NCI-H2081 (cell line): ENCODE measurements around the gene DDI2.
"Not testable (repeated sequence)": the region's sequence is repeated elsewhere in the genome, so short reads cannot be mapped to it uniquely, and the experiment has no call there.

ENCODE experiments used
- DNase-seq, 2 experiments: peaks; one replicate each; lab custom pipeline; 2025; lab: John Stamatoyannopoulos, UW

DDI2 gene

DNA sequence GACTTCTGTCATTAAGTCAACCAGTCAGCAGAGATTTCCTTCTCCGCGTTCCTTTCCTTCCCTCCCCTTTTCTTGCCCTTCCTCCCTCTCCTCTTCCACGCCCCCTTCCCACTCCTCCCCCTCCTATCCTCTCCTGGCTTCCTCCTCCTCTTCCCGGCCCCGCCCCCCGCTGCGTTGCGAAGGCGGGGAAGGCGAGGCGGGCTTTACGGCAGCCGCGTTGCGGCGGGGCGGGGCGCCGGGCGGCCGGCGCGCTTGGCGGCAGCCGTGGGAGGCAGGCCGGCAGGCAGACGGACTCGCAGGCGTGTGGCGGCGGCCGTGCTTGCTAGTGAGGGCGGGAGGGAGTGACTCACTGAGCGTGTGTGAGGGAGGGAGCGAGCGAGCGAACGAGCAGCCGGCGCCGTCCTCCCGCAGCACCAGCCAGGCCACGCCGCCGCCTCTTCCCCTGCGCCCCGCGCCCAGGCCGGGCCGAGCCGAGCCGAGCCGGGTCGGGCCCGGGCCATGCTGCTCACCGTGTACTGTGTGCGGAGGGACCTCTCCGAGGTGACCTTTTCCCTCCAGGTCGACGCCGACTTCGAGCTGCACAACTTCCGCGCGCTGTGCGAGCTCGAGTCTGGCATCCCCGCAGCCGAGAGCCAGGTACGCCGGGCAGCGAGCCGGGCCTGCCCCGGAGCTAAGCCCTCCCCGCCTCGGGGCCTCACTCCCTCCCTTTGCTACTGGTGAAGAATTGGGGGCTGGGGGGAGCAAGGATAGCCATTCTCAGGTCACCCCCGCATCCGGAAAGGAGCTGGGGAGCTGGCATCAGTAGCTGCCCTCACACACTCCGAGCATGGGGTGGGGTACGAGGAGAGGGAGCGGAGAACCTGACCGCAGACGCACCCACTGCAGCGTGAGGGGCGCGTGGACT, at the start of gene DDI2:
Gene DDI2, plus strand, starts transcription at position 286 of the 904 bp plus-strand sequence. Its CDS starts 213 bp downstream, at position 499.
- DNase-seq, result peak; percentile 96

- DNase-seq, result no peak
Measured at GRCh38 chr1:15568387-15569073, 48.7 kb upstream of the DDI2 start.

DNA sequence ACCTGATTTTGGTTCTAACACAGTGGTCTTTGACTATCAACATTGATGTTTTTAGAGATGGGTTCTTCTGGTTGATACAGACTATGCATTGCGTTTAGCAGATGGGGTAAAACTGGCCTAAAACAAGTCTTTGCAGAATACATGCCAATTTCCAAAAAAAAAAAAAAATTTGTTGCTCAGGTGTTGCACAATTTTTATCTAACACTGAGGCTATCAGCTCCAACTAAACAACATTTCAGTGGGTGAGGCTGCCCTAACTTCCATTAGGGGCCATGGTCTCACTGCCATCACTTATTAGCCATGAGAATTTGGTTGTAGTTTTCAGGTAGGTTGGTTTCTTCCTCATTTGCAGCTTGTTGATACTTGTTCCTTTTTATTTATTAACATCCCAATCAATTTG, 46.4 kb upstream of the DDI2 start:
- DNase-seq, result no peak

- DNase-seq, result no peak
Measured at GRCh38 chr1:15571266-15571665, 46.0 kb upstream of the DDI2 start.

DNA sequence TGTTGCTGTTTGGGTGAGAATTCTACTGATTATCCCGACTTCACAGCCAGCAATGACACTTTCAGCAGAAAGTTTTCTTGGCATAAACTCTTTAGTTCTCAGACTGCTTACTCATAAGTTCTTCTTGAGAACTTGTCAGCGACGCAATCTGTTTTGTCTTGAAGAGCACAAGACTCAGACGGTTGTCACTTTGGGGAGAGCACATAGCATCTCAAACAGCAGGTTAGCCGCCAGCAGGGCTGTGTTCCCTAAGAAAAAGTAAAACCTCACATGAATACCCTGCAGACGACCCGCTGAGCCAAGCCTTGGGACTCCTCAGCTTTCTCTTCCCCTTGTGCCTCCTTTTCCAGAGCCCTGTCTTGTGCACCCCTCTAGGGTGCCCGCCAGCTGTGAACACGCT, 43.8 kb upstream of the DDI2 start:
- DNase-seq, result no peak

DNA sequence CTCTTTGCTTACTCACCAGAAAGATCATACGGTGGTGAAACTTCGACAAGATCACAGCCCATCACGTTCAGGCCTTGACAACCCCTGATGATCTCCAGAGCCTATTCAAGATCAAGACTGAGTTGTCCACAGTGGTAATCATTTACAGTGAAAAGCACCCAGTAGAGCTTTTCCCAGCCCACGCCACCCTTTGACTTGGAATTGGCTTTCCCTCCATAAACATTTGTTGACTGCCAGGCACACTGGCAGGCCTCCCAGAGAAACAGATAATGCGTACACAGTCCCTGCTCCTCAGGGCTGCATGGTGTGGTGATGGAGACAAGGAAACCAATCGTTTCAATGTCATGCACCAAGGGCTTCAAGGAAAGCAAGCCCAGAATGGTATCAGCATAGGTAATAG, 42.5 kb upstream of the DDI2 start:
- DNase-seq, result no peak

GRCh38 chr1:15575549-15576150, 41.6 kb upstream of the DDI2 start:
- no peak for DNase-seq

- DNase-seq, result peak in 1 of 2 experiments; percentile 33
Measured at GRCh38 chr1:15577691-15578090, 39.6 kb upstream of the DDI2 start.

- DNase-seq, result no peak
Measured at GRCh38 chr1:15578921-15579682, 38.2 kb upstream of the DDI2 start.

- DNase-seq, result no peak
Measured at GRCh38 chr1:15579683-15580047, 37.6 kb upstream of the DDI2 start.

DNA sequence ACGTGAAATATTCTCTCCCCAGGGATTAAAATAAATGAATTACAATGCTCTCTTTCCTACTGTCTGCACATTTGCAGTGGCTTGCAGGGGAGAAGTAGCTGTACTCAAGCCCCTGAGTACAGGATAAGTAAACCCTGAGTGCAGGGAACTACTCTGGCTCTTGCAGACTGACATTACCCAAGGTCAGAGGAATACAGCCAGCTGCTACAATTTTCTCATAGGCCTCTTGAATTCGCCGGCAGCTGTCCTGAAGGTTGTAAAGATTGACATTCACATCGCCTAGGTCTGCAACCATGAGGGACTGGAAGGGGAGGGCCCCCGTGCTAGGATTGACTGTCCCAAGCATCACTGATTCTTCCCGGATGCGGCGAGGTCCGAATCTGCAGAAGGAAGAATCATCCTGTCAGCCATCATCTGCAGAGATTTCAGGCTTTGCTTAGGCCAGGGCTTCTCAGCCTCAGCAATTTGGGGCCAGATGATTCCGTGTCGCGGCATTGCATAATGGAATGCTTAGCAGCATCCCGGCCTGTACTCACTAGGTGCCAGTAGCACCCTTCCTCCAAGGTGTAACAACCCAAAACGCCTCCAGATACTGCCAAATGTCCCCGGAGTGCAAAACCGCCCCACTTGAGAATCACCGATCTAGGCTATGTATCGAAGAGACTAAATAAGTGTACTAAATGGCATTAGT, 34.1 kb upstream of the DDI2 start:
- no peak for DNase-seq

GRCh38 chr1:15584489-15585363, 32.5 kb upstream of the DDI2 start, which contains the start of gene AGMAT:
Gene AGMAT (minus strand): TSS chr1:15585051. CDS start chr1:15584967, 84 bp downstream.
- peak; percentile 20 to 31 for DNase-seq

GRCh38 chr1:15592285-15592684, 25.0 kb upstream of the DDI2 start:
- DNase-seq, result no peak

GRCh38 chr1:15595809-15596617, 21.2 kb upstream of the DDI2 start:
- DNase-seq, result no peak

DNA sequence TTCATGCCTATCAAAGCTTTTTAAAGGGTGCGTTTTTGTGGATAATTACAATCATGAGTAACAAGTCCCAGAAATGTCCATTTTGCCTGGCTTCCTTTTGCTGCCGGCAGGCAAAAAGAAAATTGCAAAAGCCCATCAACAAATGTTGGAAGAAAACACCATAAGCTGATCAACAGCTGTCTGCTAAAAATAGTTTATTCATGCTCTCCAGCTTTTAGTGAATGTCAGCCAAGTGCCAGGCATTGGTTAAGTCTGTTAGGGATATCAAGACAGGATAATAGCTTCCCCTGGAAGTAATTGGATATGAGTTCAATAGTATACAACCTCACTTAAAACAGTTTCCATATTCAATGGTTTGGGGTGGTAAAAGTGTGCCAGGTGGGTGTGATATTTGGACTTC, 18.8 kb upstream of the DDI2 start:
- DNase-seq, result no peak

DNA sequence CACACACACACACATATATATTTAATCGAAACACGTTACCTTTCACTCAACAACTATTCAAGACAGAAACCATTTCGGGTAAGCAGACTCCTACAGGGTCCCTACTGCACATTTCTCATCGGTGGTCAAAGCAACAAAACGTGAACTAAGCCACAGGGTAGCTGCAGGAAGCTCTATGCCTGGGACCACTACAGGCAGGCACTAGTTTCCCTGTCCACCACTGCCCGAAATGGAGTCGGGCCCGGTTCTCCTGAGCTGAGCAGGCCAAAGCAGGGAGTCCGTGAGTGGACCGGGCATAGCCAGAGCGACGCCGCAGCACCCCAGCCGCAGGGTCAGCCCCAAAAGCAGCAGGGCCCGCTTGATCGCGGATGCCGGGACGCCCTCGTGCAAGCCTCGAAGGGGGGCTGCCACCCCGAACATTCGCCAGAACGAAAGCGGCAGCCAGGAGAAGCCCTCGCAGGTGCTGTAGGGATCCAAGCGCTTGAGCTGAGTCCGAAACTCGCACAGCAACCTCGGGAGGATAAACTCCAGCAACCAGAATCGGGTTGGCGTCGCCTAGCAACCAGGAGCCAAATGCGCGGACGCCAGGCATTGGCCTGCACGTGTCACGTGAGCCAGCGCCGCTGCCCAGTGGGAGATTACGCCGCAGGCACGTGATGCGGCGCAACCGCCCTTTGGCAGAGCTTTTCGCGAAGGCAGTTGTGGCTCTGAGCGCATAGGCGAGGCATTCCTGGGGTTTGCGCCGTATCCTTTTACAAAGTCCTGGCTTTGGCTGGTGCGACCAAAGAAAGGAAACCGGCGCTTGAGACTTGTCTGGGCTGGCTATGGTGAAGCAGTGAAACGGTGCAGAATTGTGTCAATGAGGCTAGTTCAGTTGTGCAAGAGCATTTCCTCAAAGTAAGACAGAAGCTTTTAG, 13.9 kb upstream of the DDI2 start:
- DNase-seq, result peak; percentile 97 to 99

DNA sequence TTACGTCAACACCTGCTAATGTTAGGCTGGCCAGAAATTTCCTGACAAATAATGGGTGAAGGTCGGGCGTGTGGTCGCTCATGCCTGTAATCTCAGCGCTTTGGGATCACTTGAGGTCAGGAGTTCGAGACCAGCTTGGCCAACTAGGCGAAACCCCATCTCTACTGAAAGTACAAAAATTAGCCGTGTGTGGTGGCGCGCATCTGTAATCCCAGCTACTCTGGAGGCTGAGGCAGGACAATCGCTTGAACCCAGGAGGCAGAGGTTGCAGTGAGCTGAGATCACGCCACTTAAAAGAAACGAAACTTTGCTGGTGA, 13.3 kb upstream of the DDI2 start:
- DNase-seq, result not testable (repeated sequence)

GRCh38 chr1:15604400-15604799, 12.9 kb upstream of the DDI2 start:
- not testable (repeated sequence) for DNase-seq
